Stimulated activated CD4-positive, alpha-beta T cell treated with anti-CD3 and anti-CD28 coated beads, TNF-alpha, amount 100 ng/mL, for 24 hours (primary cell): Measurements from ENCODE around the gene EMCN.
"Not testable (repeated sequence)": the region's sequence is repeated elsewhere in the genome, so short reads cannot be mapped to it uniquely, and the experiment has no call there.

Experiments used
- DNase-seq, 3 experiments: peaks; one replicate each; pipeline ENCODE4 v3.0.0-alpha.2; 2020; ENCODE audit warnings: low read depth in 3 of 3

Gene EMCN

GRCh38 chr4:100492129-100492528, 25.7 kb downstream of the EMCN start:
- DNase-seq, result no peak

- no peak for DNase-seq
Measured at GRCh38 chr4:100489305-100489704, 28.5 kb downstream of the EMCN start.

- DNase-seq, result no peak
Measured at GRCh38 chr4:100486496-100486895, 31.3 kb downstream of the EMCN start.

- no peak for DNase-seq
Measured at GRCh38 chr4:100483796-100484195, 34.0 kb downstream of the EMCN start.

GRCh38 chr4:100479971-100480370, 37.9 kb downstream of the EMCN start:
- DNase-seq, result no peak

GRCh38 chr4:100469555-100469954, 48.3 kb downstream of the EMCN start:
- no peak for DNase-seq

- no peak for DNase-seq
Measured at GRCh38 chr4:100466501-100466900, 51.3 kb downstream of the EMCN start.

- DNase-seq, result no peak
Measured at GRCh38 chr4:100461807-100462605, 55.8 kb downstream of the EMCN start.

GRCh38 chr4:100450449-100450848, 67.4 kb downstream of the EMCN start:
- no peak for DNase-seq

- DNase-seq, result no peak
Measured at GRCh38 chr4:100431416-100431815, 86.4 kb downstream of the EMCN start.

- no peak for DNase-seq
Measured at GRCh38 chr4:100430451-100430850, 87.4 kb downstream of the EMCN start.

GRCh38 chr4:100429616-100430015, 88.2 kb downstream of the EMCN start:
- DNase-seq, result no peak

GRCh38 chr4:100428051-100428450, 89.8 kb downstream of the EMCN start:
- DNase-seq, result no peak

- no peak for DNase-seq
Measured at GRCh38 chr4:100424376-100424775, 93.4 kb downstream of the EMCN start.

- no peak for DNase-seq
Measured at GRCh38 chr4:100422894-100423293, 94.9 kb downstream of the EMCN start.

- DNase-seq, result no peak
Measured at GRCh38 chr4:100421361-100421978, 96.4 kb downstream of the EMCN start.

GRCh38 chr4:100420571-100420970, 97.3 kb downstream of the EMCN start:
- DNase-seq, result no peak

- no peak for DNase-seq
Measured at GRCh38 chr4:100417565-100417964, 100.3 kb downstream of the EMCN start.

- no peak for DNase-seq
Measured at GRCh38 chr4:100414016-100414790, 103.6 kb downstream of the EMCN start.

GRCh38 chr4:100391863-100392262, 126.0 kb downstream of the EMCN start:
- no peak for DNase-seq

GRCh38 chr4:100391086-100391485, 126.7 kb downstream of the EMCN start:
- DNase-seq, result no peak

- DNase-seq, result no peak
Measured at GRCh38 chr4:100386270-100386669, 131.6 kb downstream of the EMCN start.

- DNase-seq, result not testable (repeated sequence)
Measured at GRCh38 chr4:100380401-100380800, 137.4 kb downstream of the EMCN start.
